GM19468 (cell line): ENCODE results near the gene HDAC7.

Source experiments
- ATAC-seq: cut with Tn5 transposase; IDR thresholded peaks from one replicate; pipeline ENCODE4 v1.9.1; 2021; ENCODE audit warnings: mild to moderate bottlenecking, moderate library complexity, moderate number of reproducible peaks; ENCODE audit not compliant: unreplicated experiment; ENCODE audit errors: extremely low read depth

HDAC7 gene

GRCh38 chr12:47785036-47785886 lies 34.4 kb downstream of the HDAC7 start:
- no peak for ATAC-seq

GRCh38 chr12:47783821-47784819 lies 35.6 kb downstream of the HDAC7 start:
- no peak for ATAC-seq

GRCh38 chr12:47783024-47783755 lies 36.5 kb downstream of the HDAC7 start:
- no peak for ATAC-seq

GRCh38 chr12:47782372-47782770 lies 37.3 kb downstream of the HDAC7 start:
- no peak for ATAC-seq

GRCh38 chr12:47781479-47782371 lies 38.0 kb downstream of the HDAC7 start:
- ATAC-seq, result no peak

- no peak for ATAC-seq
These were observed 39.7 kb downstream of the HDAC7 start for GRCh38 chr12:47779943-47780504.

GRCh38 chr12:47779301-47779942 lies 40.3 kb downstream of the HDAC7 start:
- peak; percentile 57 for ATAC-seq

GRCh38 chr12:47778881-47779280 lies 40.8 kb downstream of the HDAC7 start:
- ATAC-seq, result no peak

GRCh38 chr12:47777741-47778558 lies 41.8 kb downstream of the HDAC7 start:
- no peak for ATAC-seq

GRCh38 chr12:47777151-47777550 lies 42.6 kb downstream of the HDAC7 start:
- ATAC-seq, result no peak

- no peak for ATAC-seq
These were observed 43.1 kb downstream of the HDAC7 start for GRCh38 chr12:47776471-47777143.

- no peak for ATAC-seq
These were observed 44.4 kb downstream of the HDAC7 start for GRCh38 chr12:47775100-47775911.

GRCh38 chr12:47774663-47775062 lies 45.0 kb downstream of the HDAC7 start:
- ATAC-seq, result no peak

GRCh38 chr12:47773858-47774580 lies 45.7 kb downstream of the HDAC7 start:
- no peak for ATAC-seq

GRCh38 chr12:47773062-47773857 lies 46.4 kb downstream of the HDAC7 start, which contains the start of gene SLC48A1:
Gene SLC48A1 (plus strand): TSS chr12:47773238. CDS start chr12:47773305, 67 bp downstream.
- ATAC-seq, result peak; percentile 50
